GM20000 (cell line): Measurements from ENCODE around the gene RUNDC1.

Source experiments
- DNase-seq: peaks from one replicate; pipeline ENCODE4 v3.0.0; 2012; ENCODE audit warnings: low spot score
- TF ChIP-seq, protein P1 (sequence below): IDR thresholded peaks from 2 replicates; pipeline ENCODE4 v1.5.1; 2012; ENCODE audit warnings: mild to moderate bottlenecking, control low read depth; ENCODE audit errors: extremely low read depth, missing control alignments

RUNDC1 gene

DNA sequence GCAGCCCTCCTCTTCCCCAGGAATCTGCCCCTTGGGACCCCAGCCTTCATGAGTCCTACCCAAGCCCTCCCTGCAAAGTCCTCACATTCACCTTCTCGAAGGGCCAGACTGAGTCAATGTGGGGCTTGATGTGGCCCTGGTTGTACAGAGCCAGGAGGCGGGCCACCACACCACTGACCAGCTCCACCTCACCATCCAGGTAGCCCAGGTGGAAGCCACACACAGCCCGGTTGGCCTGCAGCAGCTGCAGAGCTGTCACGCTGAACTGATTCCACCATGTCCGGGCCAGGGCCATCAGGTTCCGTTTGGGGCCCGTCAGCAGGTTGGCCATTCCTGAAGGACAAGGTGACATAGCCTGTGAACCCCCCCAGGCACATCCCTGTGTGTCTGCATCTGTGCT, 35.9 kb downstream of the RUNDC1 start:
- TF ChIP-seq, protein P1, sequence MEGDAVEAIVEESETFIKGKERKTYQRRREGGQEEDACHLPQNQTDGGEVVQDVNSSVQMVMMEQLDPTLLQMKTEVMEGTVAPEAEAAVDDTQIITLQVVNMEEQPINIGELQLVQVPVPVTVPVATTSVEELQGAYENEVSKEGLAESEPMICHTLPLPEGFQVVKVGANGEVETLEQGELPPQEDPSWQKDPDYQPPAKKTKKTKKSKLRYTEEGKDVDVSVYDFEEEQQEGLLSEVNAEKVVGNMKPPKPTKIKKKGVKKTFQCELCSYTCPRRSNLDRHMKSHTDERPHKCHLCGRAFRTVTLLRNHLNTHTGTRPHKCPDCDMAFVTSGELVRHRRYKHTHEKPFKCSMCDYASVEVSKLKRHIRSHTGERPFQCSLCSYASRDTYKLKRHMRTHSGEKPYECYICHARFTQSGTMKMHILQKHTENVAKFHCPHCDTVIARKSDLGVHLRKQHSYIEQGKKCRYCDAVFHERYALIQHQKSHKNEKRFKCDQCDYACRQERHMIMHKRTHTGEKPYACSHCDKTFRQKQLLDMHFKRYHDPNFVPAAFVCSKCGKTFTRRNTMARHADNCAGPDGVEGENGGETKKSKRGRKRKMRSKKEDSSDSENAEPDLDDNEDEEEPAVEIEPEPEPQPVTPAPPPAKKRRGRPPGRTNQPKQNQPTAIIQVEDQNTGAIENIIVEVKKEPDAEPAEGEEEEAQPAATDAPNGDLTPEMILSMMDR, result no peak
- DNase-seq, result no peak

DNA sequence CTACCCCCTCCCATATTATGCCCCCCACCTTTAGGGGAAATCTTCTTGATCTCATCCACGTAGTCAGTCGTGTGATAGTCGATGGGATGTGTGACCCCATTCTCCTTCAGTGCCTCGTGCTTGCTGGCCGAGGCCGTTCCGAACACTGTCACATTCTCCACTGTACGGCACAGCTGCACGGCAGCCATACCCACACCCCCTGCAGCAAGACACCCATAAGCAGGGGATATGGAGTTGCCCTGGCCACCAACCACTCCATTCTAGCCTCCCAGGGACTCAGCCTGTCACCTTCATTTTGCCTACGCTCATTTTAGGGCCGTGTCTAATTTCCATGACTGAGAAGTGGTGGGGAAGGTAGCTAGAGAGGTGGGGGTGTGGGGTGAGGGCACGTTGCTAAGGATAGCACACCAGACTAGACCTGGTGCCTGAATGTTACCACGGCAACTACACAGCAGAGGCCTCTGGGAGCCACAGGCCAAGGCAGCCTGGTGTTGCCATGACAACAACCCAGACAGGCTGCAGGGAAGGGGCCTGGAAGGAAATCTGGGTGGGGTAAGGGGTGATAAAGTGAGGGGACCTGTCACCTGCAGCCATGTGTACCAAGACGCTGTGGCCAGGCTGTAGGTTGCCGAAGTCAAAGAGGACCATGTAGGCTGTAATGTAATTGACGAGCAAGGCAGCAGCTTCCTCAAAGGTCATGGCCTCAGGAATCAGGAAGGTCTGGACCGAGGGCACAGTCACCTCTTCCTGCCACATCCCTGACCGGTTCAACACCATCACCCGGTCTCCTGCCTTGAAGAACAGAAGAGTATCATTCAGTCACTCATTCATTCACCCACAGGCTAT, 37.9 kb downstream of the RUNDC1 start:
- DNase-seq, result no peak
- TF ChIP-seq, protein P1, result no peak

DNA sequence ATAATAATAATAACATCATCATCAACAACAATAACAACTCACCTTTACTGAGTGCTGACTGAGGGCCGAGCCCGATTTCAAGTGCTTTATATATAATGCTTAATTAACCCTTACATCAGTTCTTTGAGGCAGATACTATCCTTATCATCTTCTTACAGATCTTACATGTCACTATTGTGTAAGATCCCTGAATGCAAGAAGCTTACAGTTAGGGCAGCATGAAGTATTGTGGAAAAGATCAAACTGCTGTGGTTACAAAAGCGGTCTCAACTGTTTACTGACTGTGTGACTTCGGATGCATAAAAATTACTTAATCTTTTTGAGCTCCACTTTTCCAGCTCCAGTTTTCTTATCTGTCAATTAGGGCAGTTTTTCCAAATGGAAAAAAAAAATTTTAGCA, 38.6 kb downstream of the RUNDC1 start:
- TF ChIP-seq, protein P1, result no peak
- no peak for DNase-seq

DNA sequence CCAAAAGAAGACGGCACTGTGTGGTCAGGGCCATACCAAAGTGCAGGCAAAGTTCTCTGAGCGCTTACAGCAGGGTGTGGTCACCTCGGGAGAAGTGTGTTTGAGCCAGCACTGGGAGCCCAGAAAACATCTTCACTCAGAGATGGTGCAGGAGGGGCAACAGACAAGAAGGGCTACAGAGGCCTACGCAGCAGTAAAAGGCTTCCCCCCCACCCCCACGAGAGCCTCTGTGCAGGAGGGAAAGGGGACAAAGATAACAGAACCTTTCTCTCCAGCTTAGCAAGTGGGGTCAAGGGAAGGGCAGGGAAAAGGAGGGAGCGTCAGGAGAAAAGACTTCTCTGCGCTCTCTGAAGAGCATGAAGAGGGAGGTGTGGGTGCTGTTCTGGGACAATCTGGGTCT, 39.1 kb downstream of the RUNDC1 start:
- TF ChIP-seq, protein P1, result no peak
- DNase-seq, result no peak

DNA sequence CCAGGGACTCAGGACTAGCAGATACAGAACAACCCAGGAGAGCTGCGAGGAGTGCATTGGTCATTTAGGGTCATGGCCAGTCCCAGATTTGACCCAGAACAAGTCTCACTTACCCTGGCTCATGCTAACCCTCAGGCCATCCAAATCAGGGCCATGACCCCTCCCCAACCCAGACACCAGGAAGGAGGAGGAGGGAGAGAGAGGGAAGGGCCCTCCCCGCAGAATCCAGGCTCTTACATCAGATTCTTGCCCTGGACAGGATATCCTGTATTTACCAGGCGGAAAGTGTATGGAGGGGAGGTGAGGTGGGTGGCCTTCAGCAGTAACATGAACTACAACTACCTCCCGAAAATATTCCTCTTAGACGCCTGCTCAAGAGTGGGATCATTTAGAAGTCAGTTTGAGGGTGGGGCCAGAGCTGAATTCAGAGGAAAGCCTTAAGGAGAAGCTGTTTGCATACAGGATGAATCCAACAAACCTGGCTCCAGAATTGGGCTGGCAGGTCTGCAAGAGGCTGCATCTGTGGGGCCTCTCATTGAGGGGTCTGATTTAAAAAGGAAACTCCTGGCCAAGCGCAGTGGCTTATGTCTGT, 39.8 kb downstream of the RUNDC1 start:
- DNase-seq, result no peak
- TF ChIP-seq, protein P1, result no peak

DNA sequence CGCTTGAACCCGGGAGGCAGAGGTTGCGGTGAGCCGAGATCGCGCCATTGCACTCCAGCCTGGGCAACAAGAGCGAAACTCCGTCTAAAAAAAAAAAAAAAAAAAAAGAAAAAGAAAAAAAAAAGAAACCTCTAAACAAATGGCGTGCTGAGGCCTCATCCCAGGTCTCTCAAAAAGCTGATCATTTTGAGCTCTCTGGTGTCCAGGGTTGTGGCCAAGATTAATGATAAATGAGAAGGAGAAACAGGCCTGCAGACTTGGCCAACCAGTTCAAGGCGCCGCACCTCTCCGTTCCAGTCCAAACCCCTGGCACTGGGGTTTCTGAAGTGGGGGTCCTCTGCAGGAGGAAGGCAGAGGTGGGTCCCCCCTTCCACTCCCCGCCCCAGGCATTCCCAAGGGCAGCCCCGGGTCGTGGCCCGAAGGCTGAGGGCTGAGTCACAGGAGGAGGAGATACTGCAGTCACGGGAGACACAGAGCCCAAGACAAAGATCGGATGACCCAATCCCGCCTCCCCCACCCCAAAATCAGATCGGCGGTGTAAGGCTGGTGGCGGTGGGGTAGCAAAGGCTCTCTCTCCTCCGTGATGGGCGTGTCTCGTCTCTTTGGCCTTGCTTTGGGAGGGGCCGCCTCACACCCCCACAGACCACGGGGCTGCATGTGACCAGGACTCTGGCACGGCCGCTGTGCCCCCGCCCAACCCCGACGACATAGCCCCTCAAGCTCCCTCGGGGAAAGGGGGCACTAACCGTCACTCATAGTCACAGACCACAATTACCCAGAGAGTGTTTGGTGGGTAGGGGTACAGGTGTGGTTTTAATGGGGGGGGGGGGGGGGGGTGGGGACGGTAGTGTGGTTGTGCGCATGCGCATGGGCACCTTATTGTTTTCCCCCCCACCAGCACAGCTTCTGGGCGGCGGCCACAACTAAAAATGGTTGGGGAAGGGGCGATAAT, 40.7 kb downstream of the RUNDC1 start:
- DNase-seq, result peak; percentile 70

More for the DNA sequence above, 40.7 kb downstream of the RUNDC1 start:
- TF ChIP-seq, protein P1, result no peak
